Measurements from ENCODE around the gene PGS1.

PGS1 gene

GRCh38 chr17:78430892-78431691, 52.6 kb downstream of the PGS1 start:
- no peak for DNase-seq

DNA sequence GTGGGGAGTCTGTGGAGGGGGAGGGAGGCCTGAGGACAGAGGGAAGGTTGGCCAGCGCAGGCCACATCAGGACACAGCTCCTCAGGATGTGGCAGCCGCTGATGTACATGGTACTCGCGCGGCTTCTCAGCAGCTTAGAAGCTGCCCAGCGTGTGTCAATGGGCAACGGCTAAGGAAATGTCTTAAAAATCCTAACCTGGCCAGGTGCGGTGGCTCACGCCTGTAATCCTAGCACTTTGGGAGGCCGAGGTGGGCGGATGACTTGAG, 53.2 kb downstream of the PGS1 start:
- no peak for DNase-seq

DNA sequence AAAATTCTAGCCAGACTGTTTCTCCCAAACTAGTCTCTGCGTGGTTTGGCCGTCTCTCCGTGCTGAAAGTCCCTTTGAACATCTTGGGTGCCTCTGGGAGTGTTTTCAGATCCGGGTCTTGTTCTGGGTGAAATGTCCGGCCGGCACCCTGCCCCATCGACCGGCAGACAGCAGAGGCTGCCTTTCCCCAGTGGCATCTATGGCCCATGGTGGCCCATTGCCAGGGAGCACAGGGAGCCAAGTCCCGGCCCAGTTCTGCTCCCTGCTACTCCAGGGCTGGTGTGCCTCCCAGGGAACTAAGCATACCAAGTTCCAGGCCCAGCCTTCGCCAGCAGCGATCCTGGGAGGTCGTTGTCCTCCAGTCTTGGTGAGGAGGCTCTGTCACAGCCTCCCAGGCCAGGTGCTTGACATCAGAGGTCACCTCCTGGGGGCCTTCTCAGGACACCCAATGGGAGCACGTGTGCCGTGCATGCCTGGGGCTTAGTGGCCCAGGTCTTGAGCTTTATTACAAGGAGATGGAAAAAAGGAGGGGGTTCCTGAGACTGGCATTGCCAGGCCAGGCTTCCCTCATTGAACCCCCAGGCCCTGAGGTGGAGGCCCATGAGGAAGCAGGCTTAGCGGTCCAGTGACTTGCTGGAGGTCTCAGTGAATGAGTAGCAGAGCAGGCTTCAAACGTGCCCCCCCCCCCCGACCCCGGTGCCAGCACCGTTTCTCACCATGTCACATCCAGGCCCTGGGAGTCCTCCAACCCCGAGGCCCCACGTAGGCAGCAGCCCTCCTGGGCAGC, 54.0 kb downstream of the PGS1 start:
- DNase-seq, result no peak

- DNase-seq, result no peak
Measured at GRCh38 chr17:78433013-78433727, 54.7 kb downstream of the PGS1 start.

DNA sequence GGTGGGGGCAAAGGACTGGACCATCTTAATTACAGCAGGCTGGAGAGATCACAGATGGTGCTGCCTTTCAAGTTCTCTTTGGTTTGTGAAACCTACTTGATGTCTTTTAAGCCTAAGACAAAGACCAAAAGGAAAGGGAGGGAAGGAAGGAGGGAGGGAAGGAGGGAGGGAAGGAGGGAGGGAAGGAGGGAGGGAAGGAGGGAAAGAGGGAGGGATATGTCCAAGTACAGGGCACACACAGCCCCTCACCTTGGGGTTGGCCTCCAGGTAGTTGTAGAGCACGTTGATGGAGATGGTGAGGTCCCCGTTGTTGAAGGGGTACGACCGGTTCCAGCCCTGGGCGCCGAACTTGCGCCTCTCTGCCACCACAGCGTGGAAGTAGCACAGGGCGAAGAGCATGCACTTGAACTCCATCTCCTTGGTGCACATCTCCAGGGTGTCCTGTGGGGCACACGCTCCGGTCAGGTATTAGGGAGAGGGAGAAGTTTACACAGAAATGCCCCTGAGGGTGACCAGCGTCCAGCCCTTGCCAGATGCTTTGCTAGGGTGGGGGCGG, 55.4 kb downstream of the PGS1 start:
- no peak for DNase-seq

DNA sequence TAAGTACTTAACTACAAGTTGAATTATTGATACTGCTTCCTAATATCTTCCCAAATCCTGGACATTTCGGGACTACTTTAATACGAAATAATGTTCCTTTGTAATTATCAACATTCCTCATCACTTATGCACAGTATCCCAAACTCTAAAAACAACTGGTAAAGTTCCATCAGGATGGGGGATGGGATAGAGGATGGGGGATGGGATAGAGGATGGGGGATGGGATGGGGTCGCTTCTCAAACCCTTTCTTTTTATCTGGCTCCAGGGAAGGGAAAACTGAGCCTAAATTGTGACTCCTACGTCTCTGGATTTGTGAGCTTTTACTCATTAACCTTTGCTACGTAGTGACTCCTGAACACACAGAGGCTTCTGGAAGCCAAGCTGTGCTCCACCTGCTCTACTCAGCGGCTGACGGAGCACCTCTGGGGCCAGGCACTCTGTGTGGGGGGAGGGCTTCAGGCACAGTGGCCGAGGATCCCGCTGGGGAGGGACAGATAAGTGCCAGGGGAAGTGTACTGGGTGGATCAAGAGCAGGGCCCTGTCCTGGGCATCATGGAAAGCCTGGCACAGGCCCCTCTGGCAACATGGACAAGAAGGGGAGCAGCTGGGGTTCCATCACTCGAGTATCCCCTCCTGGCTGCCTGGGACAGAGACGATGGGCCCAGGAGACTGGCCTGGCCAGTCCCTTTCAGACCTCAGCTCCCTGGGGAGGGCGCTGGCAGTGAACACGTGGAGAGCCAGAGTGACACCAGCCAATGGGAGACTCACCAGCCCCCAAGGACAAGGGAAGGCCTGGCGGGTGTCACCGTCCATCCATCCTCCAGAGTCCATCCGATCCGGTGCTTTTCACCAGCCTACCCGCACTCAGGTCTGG, 56.2 kb downstream of the PGS1 start:
- DNase-seq, result no peak

GRCh38 chr17:78435330-78436005, 57.0 kb downstream of the PGS1 start:
- DNase-seq, result no peak

DNA sequence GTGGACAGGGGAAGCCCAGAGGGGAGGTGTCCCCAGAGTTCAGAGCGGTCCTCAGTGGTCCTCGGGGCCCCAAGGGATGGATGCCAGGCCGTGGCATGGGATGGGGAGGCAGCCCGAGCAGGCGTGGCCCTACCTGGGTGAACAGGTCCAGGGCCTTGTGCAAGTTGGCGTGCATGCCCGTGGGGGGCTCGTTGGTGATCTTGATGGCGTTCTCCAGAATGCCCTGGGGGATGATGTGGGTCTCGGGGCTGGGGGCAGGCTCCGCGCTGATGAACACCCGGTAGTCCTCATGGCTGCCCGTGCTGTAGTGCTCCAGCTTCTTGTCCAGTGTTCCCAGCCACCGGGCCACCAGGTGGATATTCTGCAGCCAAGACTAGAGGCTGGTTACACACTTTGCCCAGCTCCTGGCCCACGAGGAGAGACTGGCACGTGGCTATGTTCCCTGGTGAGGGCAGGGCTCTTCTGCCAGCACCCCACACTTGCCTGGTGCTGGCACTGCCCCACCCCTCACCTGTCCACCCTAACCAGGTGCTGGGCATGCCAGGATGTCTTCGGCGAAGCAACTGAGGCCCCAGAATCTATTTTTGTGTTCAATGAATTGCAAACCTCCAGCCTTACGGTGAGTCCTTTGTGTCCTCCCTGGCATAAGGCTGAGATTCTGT, 59.2 kb downstream of the PGS1 start:
- no peak for DNase-seq

DNA sequence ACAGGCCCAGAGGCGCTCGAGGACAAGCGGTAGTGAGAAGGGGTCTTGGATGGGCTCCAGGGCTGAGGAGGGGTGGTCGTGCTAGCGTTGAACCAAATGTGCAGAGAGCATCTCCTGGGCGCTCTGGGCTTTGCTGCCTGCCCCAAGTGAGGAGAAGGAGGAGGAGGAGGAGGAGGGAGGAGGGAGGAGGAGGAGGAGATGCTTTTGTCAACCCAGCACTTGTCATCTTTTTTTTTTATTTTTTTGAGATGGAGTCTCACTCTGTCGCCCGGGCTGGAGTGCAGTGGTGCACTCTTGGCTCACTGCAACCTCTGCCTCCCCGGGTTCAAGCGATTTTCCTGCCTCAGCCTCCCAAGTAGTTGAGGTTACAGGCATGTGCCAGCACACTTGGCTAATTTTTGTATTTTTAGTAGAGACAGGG, 59.8 kb downstream of the PGS1 start:
- DNase-seq, result no peak

GRCh38 chr17:78438694-78439325, 60.4 kb downstream of the PGS1 start:
- no peak for DNase-seq

DNA sequence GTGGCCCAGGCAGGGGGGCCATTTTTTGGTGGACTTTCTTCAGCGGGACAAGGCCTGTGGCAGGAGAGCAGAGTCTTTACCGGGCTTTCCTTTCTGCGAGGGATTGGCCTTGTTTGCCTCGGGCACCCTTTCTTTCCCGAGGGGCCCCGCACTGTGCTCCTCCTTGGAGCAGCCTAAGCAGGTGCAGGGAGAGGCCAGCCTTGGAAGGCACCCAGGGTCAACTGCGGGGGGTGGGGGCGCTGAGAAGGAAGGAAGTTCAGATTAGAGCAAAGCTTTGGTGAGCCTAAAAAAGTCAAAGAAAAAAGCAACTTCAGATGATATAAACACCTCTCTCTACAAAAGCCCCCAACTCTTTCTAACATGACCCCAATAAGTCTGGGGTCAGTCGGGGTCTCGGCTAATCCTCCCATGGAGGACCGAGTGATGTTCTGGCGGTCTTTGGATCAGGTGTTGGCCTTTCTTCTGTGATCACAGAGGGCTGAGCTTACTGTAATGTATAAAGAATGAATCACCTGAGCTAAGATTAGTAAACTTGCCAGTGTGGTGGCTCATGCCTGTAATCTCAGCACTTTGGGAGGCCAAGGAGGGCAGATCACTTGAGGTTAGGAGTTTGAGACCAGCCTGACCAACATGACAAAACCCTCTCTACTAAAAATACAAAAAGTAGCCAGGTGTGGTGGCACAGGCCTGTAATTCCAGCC, 63.0 kb downstream of the PGS1 start:
- DNase-seq, result no peak

GRCh38 chr17:78442648-78443218, 64.3 kb downstream of the PGS1 start:
- DNase-seq, result no peak

GRCh38 chr17:78444392-78444791, 65.9 kb downstream of the PGS1 start:
- no peak for DNase-seq

GRCh38 chr17:78446833-78447232, 68.4 kb downstream of the PGS1 start:
- no peak for DNase-seq

DNA sequence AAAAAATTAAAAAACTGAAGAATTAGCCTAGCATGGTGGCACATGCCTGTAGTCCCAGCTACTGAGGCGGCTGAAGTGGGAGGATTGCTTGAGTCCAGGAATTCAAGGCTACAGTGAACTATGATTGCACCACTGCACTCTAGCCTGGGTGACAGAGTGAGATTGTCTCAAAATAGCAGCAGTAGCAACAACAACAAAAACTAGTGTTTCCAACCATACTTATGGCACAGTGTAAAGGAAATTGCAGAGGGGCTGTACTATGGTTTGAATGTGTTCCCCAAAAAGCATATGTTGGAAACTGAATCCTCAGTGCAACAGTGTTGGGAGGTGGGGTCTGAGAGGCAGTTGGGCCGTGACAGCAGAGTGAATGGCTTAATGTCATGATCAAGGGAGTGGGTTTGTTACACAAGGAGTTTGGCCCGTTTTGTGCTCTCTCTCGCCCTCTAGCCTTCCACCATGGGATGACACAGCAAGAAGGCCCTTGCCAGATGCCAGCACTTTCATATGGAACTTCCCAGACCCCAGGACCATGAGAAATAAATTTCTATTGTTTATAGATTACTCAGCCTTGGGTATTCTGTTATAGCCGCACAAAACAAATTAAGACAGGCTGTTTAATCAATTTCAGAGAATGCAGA, 70.0 kb downstream of the PGS1 start:
- peak; percentile 4 for DNase-seq

GRCh38 chr17:78449983-78450595, 71.6 kb downstream of the PGS1 start:
- DNase-seq, result peak; percentile 59

GRCh38 chr17:78450696-78451345, 72.4 kb downstream of the PGS1 start:
- DNase-seq, result peak; percentile 43

DNA sequence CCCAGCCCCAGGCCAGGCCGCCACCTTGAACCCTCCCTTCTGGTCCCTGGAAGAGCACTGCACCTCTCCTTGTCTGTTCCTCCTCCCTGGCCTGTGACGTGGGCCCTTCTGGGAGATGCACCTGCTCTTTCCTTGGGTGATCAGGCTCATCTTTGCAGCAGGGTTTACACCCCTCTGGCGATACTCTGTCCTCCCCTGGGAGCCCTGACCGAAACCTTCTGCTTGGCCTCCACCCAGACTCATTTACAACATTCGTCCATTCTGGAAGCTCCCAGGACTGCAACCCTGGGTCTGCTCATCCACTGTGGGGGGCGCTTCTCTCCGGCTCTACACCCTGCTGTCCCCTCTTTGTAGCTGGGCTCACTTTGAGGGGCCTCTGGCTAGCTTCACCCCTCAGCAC, 73.3 kb downstream of the PGS1 start:
- no peak for DNase-seq

All from NCI-H1694 treated with DMSO at 0.1 percent for 48 hours (cell line).